A549 (cell line): ENCODE results near the gene MSL1. TPM values are rescaled to one million over a fixed set of nuclear protein-coding genes. Genes with fewer than 3 reads are reported as not detected.
A peak's percentile ranks its signal among the peaks of the same experiment; 100 is the strongest.

Experiments
- ATOH8 ChIP-seq: fragments of 250-450 bp; sonication (Bioruptor Pico); IDR thresholded peaks from 2 replicates; pipeline ENCODE4 v1.5.0; 2020; ENCODE audit warnings: low read depth, mild to moderate bottlenecking, moderate library complexity
- BCL3 ChIP-seq: fragments of >200 bp; sonication (Bioruptor Twin); formaldehyde crosslinking; IDR thresholded peaks from 3 replicates; pipeline ENCODE4 v1.6.1; 2016
- CBX8 ChIP-seq: fragments of 200-600 bp; sonication (generic); IDR thresholded peaks from 2 replicates; pipeline ENCODE4 v1.6.1; 2016
- CEBPB ChIP-seq, 2 experiments: fragments of >200 bp in 1 of 2; sonication (Bioruptor Twin) in 1 of 2; formaldehyde crosslinking in 1 of 2; IDR thresholded peaks; 2 replicates each; pipeline ENCODE4 v1.6.1; 2012 to 2016
- CHD4 ChIP-seq: fragments of 200-600 bp; sonication (generic); IDR thresholded peaks from 2 replicates; pipeline ENCODE4 v1.6.1; 2016; ENCODE audit warnings: antibody characterized with exemption, mild to moderate bottlenecking, borderline replicate concordance
- CTCF ChIP-seq: fragments of >200 bp; sonication (Bioruptor Twin); formaldehyde crosslinking; IDR thresholded peaks from 3 replicates; pipeline ENCODE4 v1.5.1; 2016
- ELK1 ChIP-seq: fragments of 150-350 bp; IDR thresholded peaks from 2 replicates; pipeline ENCODE4 v1.6.1; 2014; ENCODE audit warnings: low read depth, mild to moderate bottlenecking, low read length
- EP300 ChIP-seq, 2 experiments: fragments of >200 bp; sonication (Bioruptor Twin); formaldehyde crosslinking; IDR thresholded peaks; 2 replicates in 1 of 2; 3 replicates in 1 of 2; pipeline ENCODE4 v1.6.1; 2016 to 2017
- ESRRA ChIP-seq: fragments of 150-350 bp; IDR thresholded peaks from 2 replicates; pipeline ENCODE4 v1.6.1; 2014; ENCODE audit warnings: mild to moderate bottlenecking, low read length, borderline replicate concordance
- FOSB ChIP-seq: fragments of 250-450 bp; sonication (Bioruptor Pico); IDR thresholded peaks from 2 replicates; pipeline ENCODE4 v1.5.0; 2020; ENCODE audit warnings: mild to moderate bottlenecking, moderate library complexity
- FOSL2 ChIP-seq, 2 experiments: fragments of 450-650 bp in 1 of 2; fragments of >200 bp in 1 of 2; sonication (Bioruptor Twin) in 1 of 2; formaldehyde crosslinking; IDR thresholded peaks; 2 replicates each; pipeline versions ENCODE4 v1.5.0 to v1.6.1; 2016 to 2020; ENCODE audit warnings: mild to moderate bottlenecking in 1 of 2, moderate library complexity in 1 of 2
- HOXA7 ChIP-seq: fragments of 250-450 bp; sonication (Bioruptor Pico); IDR thresholded peaks from 2 replicates; pipeline ENCODE4 v1.5.0; 2020; ENCODE audit warnings: mild to moderate bottlenecking, moderate library complexity
- HOXB13 ChIP-seq: fragments of 250-450 bp; sonication (Bioruptor Pico); IDR thresholded peaks from 2 replicates; pipeline ENCODE4 v1.5.0; 2020; ENCODE audit warnings: low read depth, mild to moderate bottlenecking, moderate library complexity
- JUN ChIP-seq, 2 experiments: fragments of >200 bp; sonication (Bioruptor Twin); formaldehyde crosslinking; IDR thresholded peaks; 2 replicates in 1 of 2; 3 replicates in 1 of 2; pipeline ENCODE4 v1.6.1; 2016 to 2017
- JUNB ChIP-seq: fragments of >200 bp; sonication (Bioruptor Twin); formaldehyde crosslinking; IDR thresholded peaks from 2 replicates; pipeline ENCODE4 v1.6.1; 2016
- MAFK ChIP-seq: fragments of 450-650 bp; IDR thresholded peaks from 2 replicates; pipeline ENCODE4 v1.6.1; 2014; ENCODE audit not compliant: partially characterized antibody
- MYC ChIP-seq: IDR thresholded peaks from 2 replicates; pipeline ENCODE4 v1.6.1; 2012; ENCODE audit warnings: mild to moderate bottlenecking, inconsistent platforms, low read length, improper control_type of control experiment, borderline replicate concordance
- POLR2A ChIP-seq: IDR thresholded peaks from 2 replicates; pipeline ENCODE4 v1.6.1; 2012; ENCODE audit warnings: mild to moderate bottlenecking, low read length
- RAD21 ChIP-seq, 2 experiments: fragments of >200 bp in 1 of 2; sonication (Bioruptor Twin) in 1 of 2; formaldehyde crosslinking in 1 of 2; IDR thresholded peaks in 1 of 2; conservative IDR thresholded peaks in 1 of 2; 2 replicates in 1 of 2; 3 replicates in 1 of 2; pipeline ENCODE4 v1.6.1; 2012 to 2018; ENCODE audit warnings: inconsistent platforms in 1 of 2
- REST ChIP-seq: fragments of 200-600 bp; sonication (generic); IDR thresholded peaks from 2 replicates; pipeline ENCODE4 v1.6.1; 2016; ENCODE audit warnings: antibody characterized with exemption, mild to moderate bottlenecking, moderate library complexity
- RFX5 ChIP-seq: fragments of 450-650 bp; IDR thresholded peaks from 2 replicates; pipeline ENCODE4 v1.7.1; 2014; ENCODE audit warnings: antibody characterized with exemption, mild to moderate bottlenecking, moderate library complexity
- ZC3H11A ChIP-seq: fragments of 450-650 bp; IDR thresholded peaks from 2 replicates; pipeline ENCODE4 v1.6.1; 2014; ENCODE audit warnings: antibody characterized with exemption, mild to moderate bottlenecking
- ZNF302 ChIP-seq: fragments of 250-450 bp; sonication (Bioruptor Pico); IDR thresholded peaks from 2 replicates; pipeline ENCODE4 v1.9.0; 2021; ENCODE audit warnings: inconsistent platforms, mild to moderate bottlenecking, moderate library complexity
- polyA plus RNA-seq, 4 experiments: library from polyadenylated mRNA; depleted of rRNA in 3 of 4; stranded (reverse); fragments of >200 nt; fragmentation: RNase III in 1 of 4; extraction: RNeasy Plus Mini Kit Qiagen cat#74134 plus additional on column Dnase treatment in 1 of 4; gene quantifications; 2 replicates in 3 of 4; 3 replicates in 1 of 4; pipeline ENCODE4 v1.2.3, GENCODE V29; 2011 to 2017
- TF ChIP-seq, protein P1 (sequence below): IDR thresholded peaks from 2 replicates; pipeline ENCODE4 v1.6.1; 2012

Gene MSL1
- polyA plus RNA-seq, 2 of the 4 experiments (the other 2 are of a cell fraction): 64.8 to 95.1 TPM

GRCh38 chr17:40113110-40113906 is 8.5 kb upstream of the MSL1 start (continued):
- TF ChIP-seq BCL3 (0 out of 3 replicates have a peak, but pooled peaks have one; percentile 68), FOSB (CRISPR knock-in tag) (no peak), CTCF (peak; percentile 35; the same call in 2 of the 3 replicates), EP300 (IDR thresholded peaks at IDR 0.05) (no peak), CBX8 (no peak), ELK1 (no peak), JUN (IDR thresholded peaks at IDR 0.05) (peak; percentile 60 to 86; a peak in 3 of 5 replicates), REST (no peak), CHD4 (no peak), ZNF302 (CRISPR knock-in tag) (peak; percentile 60; the same call in 1 of the 2 replicates), MYC (peak; percentile 99), RAD21 (conservative IDR thresholded peaks at IDR 0.05 in 1 of 2, IDR thresholded peaks at IDR 0.05 in 1 of 2) (peak; percentile 88 to 95; a peak in 4 of 5 replicates), ZC3H11A (no peak), ATOH8 (CRISPR knock-in tag) (peak; percentile 66), MAFK (no peak), RFX5 (0 out of 2 replicates have a peak, but pooled peaks have one; percentile 31), CEBPB (IDR thresholded peaks at IDR 0.05) (peak in 1 of 2 experiments; percentile 30; a peak in 2 of 4 replicates), POLR2A (peak; percentile 62), FOSL2 (IDR thresholded peaks at IDR 0.05) (no peak), FOSL2 (CRISPR knock-in tag; IDR thresholded peaks at IDR 0.05) (no peak), JUNB (no peak), HOXB13 (CRISPR knock-in tag) (0 out of 2 replicates have a peak, but pooled peaks have one; percentile 45), HOXA7 (CRISPR knock-in tag) (0 out of 2 replicates have a peak, but pooled peaks have one; percentile 50), ESRRA (no peak)
- TF ChIP-seq, protein P1, sequence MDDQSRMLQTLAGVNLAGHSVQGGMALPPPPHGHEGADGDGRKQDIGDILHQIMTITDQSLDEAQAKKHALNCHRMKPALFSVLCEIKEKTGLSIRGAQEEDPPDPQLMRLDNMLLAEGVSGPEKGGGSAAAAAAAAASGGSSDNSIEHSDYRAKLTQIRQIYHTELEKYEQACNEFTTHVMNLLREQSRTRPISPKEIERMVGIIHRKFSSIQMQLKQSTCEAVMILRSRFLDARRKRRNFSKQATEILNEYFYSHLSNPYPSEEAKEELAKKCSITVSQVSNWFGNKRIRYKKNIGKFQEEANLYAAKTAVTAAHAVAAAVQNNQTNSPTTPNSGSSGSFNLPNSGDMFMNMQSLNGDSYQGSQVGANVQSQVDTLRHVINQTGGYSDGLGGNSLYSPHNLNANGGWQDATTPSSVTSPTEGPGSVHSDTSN: peak; percentile 64; the same call in 1 of the 2 replicates
